B cell (primary cell): Measurements from ENCODE around the gene BET1L. TPM values are rescaled to one million over a fixed set of nuclear protein-coding genes. Genes with fewer than 3 reads are reported as not detected.

Source experiments
- ATAC-seq: fragments of 200-7000 bp; cut with Tn5 transposase; one replicate; pipeline ENCODE4 v1.10.0; 2021; ENCODE audit warnings: low read depth, mild to moderate bottlenecking, moderate number of reproducible peaks, moderate library complexity
- CTCF ChIA-PET: fragments of 350-600 bp; sonication (Branson Sonifier 250); formaldehyde crosslinking; loops from one replicate; lab custom pipeline; 2021; ENCODE audit warnings: antibody characterized with exemption, inconsistent platforms; lab: Charles Lee
- POLR2A ChIA-PET: fragments of 350-600 bp; sonication (Branson Sonifier 250); formaldehyde crosslinking; loops from one replicate; lab custom pipeline; 2021; ENCODE audit warnings: antibody characterized with exemption; lab: Charles Lee
- DNase-seq: peaks from one replicate; pipeline ENCODE4 v3.0.0; 2013
- H2AFZ ChIP-seq: 2 replicates; pipeline ENCODE4 v1.6.1; 2012; ENCODE audit warnings: mild to moderate bottlenecking, low read depth, low read length; ENCODE audit not compliant: insufficient read depth, poor library complexity, severe bottlenecking
- H3K27ac ChIP-seq, 2 donors: 1 replicate in 1 of 2; 2 replicates in 1 of 2; pipeline ENCODE4 v1.5.1; 2012 to 2013; ENCODE audit warnings: low read length in 2 of 2, mild to moderate bottlenecking in 2 of 2, moderate library complexity in 1 of 2
- H3K27me3 ChIP-seq, 4 experiments: fragments of 200-600 bp in 1 of 4; sonication (generic) in 1 of 4; replicated peaks in 1 of 4; 1 replicate in 2 of 4; 2 replicates in 2 of 4; pipeline versions ENCODE4 v1.6.1 to v1.7.0; 2013 to 2016; ENCODE audit warnings: low read length in 3 of 4, mild to moderate bottlenecking in 2 of 4, mixed read lengths in 1 of 4, moderate library complexity in 1 of 4; ENCODE audit not compliant: insufficient read depth in 4 of 4, control insufficient read depth in 3 of 4; ENCODE audit errors: control extremely low read depth in 1 of 4
- H3K36me3 ChIP-seq, 2 experiments: replicated peaks in 1 of 2; 1 replicate in 1 of 2; 2 replicates in 1 of 2; pipeline versions ENCODE4 v1.6.1 to v1.7.1; 2013; ENCODE audit warnings: low read length in 1 of 2; ENCODE audit not compliant: insufficient read depth in 2 of 2, control insufficient read depth in 1 of 2; ENCODE audit errors: control extremely low read depth in 1 of 2, extremely low read depth in 1 of 2
- H3K4me1 ChIP-seq, 2 donors: fragments of 200-600 bp in 1 of 2; sonication (generic) in 1 of 2; 1 replicate in 1 of 2; 2 replicates in 1 of 2; pipeline versions ENCODE4 v1.5.1 to v1.6.1; 2013 to 2017; ENCODE audit warnings: low read length in 2 of 2; ENCODE audit not compliant: control insufficient read depth in 2 of 2, insufficient read depth in 2 of 2
- H3K4me2 ChIP-seq: replicated peaks from 2 replicates; pipeline ENCODE3; 2012; ENCODE audit warnings: mild to moderate bottlenecking, low read depth, low read length; ENCODE audit not compliant: poor library complexity, severe bottlenecking
- H3K4me3 ChIP-seq, 5 experiments: fragments of 200-600 bp in 1 of 5; sonication (generic) in 1 of 5; 1 replicate in 3 of 5; 2 replicates in 2 of 5; pipeline versions ENCODE4 v1.5.1 to v1.7.0; 2011 to 2016; ENCODE audit warnings: low read length in 4 of 5, mild to moderate bottlenecking in 4 of 5, low read depth in 2 of 5, control low read depth in 1 of 5, moderate library complexity in 1 of 5; ENCODE audit not compliant: insufficient read depth in 1 of 5; ENCODE audit errors: control extremely low read depth in 1 of 5, extremely low read depth in 1 of 5
- H3K79me2 ChIP-seq: fragments of 200-600 bp; sonication (generic); one replicate; pipeline ENCODE4 v1.6.0; 2016; ENCODE audit warnings: low read length; ENCODE audit not compliant: control insufficient read depth, insufficient read depth
- H3K9ac ChIP-seq: fragments of 200-600 bp; sonication (generic); 2 replicates; pipeline ENCODE4 v1.6.1; 2017; ENCODE audit warnings: mild to moderate bottlenecking, low read length, moderate library complexity
- H3K9me3 ChIP-seq, 3 donors: one replicate each; pipeline versions ENCODE4 v1.6.1 to v1.7.1; 2013; ENCODE audit warnings: low read length in 2 of 3; ENCODE audit not compliant: control insufficient read depth in 2 of 3, insufficient read depth in 1 of 3; ENCODE audit errors: control extremely low read depth in 1 of 3
- H4K20me1 ChIP-seq: 2 replicates; pipeline ENCODE4 v1.6.0; 2012; ENCODE audit warnings: mild to moderate bottlenecking, low read length; ENCODE audit not compliant: insufficient read depth, control insufficient read depth, poor library complexity, severe bottlenecking
- H3K27ac Mint-ChIP-seq: one replicate; pipeline ENCODE4 v1.8.0; 2021; ENCODE audit warnings: mixed read lengths
- H3K27me3 Mint-ChIP-seq: one replicate; pipeline ENCODE4 v1.8.0; 2021; ENCODE audit warnings: mixed read lengths
- H3K4me1 Mint-ChIP-seq: one replicate; pipeline ENCODE4 v1.8.0; 2021; ENCODE audit warnings: mixed read lengths
- H3K4me3 Mint-ChIP-seq: one replicate; pipeline ENCODE4 v1.8.0; 2021; ENCODE audit warnings: mixed read lengths
- H3K9me3 Mint-ChIP-seq: one replicate; pipeline ENCODE4 v1.8.0; 2022; ENCODE audit warnings: mixed read lengths; ENCODE audit not compliant: insufficient read depth
- EZH2 ChIP-seq: IDR thresholded peaks from 2 replicates; pipeline ENCODE4 v1.6.1; 2012; ENCODE audit warnings: borderline replicate concordance, low read depth, mild to moderate bottlenecking, moderate library complexity, low read length; ENCODE audit not compliant: insufficient read depth, poor library complexity, severe bottlenecking
- WGBS: methylation state at CpG from one replicate; pipeline ENCODE4 v1.1.5; 2013; ENCODE audit warnings: missing lambda C conversion rate; ENCODE audit not compliant: insufficient coverage; 5-methylcytosine and 5-hydroxymethylcytosine counted together
- intact Hi-C: fragments of 100-400 bp; cut with micrococcal nuclease; formaldehyde crosslinking; loops from one replicate; pipeline ENCODE4 v1.10.0; 2022
- polyA plus RNA-seq: library from polyadenylated mRNA; depleted of rRNA; stranded (reverse); fragments of >200 nt; gene quantifications from 2 replicates; pipeline ENCODE4 v1.2.3, GENCODE V29; 2012
- total RNA-seq, 2 donors: library from RNA; stranded (reverse); fragments of 120-200 nt in 1 of 2; gene quantifications; 1 replicate in 1 of 2; 2 replicates in 1 of 2; pipeline versions ENCODE4 v1.2.3 to v1.2.4, GENCODE V29; 2013 to 2022
- TF ChIP-seq, protein P1 (sequence below): fragments of 200-600 bp; IDR thresholded peaks from one replicate; pipeline ENCODE4 v1.8.0; 2022; ENCODE audit warnings: antibody characterized with exemption, mild to moderate bottlenecking

Gene BET1L
- total and polyA plus RNA-seq, 2 donors (not counting 1 experiment from before 2014, with no cell fraction given), result 49.3 to 69.1 TPM

DNA sequence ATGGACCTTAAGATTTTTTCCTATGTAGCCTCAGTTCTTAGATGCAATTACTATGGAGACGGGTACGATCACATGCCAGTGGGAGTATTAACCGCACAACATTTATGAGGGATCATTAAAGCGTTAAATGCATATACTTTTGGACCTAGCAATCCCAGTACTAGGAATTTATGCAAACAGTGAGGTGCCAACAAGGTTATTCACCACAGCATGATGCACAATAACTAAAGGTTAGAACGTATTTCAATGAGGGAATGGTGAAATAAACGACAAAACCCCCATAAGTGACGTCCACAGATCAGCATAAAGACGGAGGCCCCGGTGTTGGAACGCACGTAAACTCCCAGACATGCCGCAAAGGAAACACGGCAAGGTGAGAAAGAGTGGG, 28.4 kb upstream of the BET1L start:
- H3K4me3 ChIP-seq, result peak overlapping the region; percentile 62 to 84 (median 79)
- Mint-ChIP-seq H3K27me3 (no peaks in the 10 kb centered on the region), H3K4me1 (peaks cover 35% of the 10 kb centered on the region), H3K4me3 (peak overlapping the region; percentile 99), H3K27ac (peak overlapping the region; percentile 89), H3K9me3 (no peaks in the 10 kb centered on the region)
- POLR2A ChIA-PET, result interaction anchor here (0.6 to 3.4 kb wide), 3 partner anchors 28 to 32 kb away, joined by 3 to 25 read pairs (median 12); partner anchors contain the start of genes BET1L and RIC8A
- H3K4me1 ChIP-seq, result peaks cover 18 to 22% of the 10 kb centered on the region in 2 donors
- TF ChIP-seq, protein P1, sequence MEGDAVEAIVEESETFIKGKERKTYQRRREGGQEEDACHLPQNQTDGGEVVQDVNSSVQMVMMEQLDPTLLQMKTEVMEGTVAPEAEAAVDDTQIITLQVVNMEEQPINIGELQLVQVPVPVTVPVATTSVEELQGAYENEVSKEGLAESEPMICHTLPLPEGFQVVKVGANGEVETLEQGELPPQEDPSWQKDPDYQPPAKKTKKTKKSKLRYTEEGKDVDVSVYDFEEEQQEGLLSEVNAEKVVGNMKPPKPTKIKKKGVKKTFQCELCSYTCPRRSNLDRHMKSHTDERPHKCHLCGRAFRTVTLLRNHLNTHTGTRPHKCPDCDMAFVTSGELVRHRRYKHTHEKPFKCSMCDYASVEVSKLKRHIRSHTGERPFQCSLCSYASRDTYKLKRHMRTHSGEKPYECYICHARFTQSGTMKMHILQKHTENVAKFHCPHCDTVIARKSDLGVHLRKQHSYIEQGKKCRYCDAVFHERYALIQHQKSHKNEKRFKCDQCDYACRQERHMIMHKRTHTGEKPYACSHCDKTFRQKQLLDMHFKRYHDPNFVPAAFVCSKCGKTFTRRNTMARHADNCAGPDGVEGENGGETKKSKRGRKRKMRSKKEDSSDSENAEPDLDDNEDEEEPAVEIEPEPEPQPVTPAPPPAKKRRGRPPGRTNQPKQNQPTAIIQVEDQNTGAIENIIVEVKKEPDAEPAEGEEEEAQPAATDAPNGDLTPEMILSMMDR, result no peak
- TF ChIP-seq EZH2, result no peak
- no peaks in the 10 kb centered on the region for H3K27me3 ChIP-seq
- peak overlapping the region; percentile 62 to 82 for H3K27ac ChIP-seq
- H4K20me1 ChIP-seq, result peaks cover 23% of the 10 kb centered on the region
- ATAC-seq (peak; percentile 3), DNase-seq (no peak)
- peak overlapping the region; percentile 92 for H2AFZ ChIP-seq
- H3K9me3 ChIP-seq, result no peaks in the 10 kb centered on the region
- peaks cover 4 to 18% of the 10 kb centered on the region in 2 experiments for H3K36me3 ChIP-seq
- H3K4me2 ChIP-seq, result peak overlapping the region; percentile 76
- intact Hi-C loops, result loop anchor here (5.0 kb wide), 1 partner anchor 52 kb away; the partner anchor contains the start of gene PGGHG
- CTCF ChIA-PET, result interaction anchor here (1.0 kb wide), 2 partner anchors 27 to 45 kb away, joined by 3 read pairs; no protein-coding TSS in a partner anchor
- H3K79me2 ChIP-seq, result peaks cover 44% of the 10 kb centered on the region
- 7% methylated on average over 9 of the region's 13 CpGs for WGBS
- H3K9ac ChIP-seq, result peak overlapping the region; percentile 80

DNA sequence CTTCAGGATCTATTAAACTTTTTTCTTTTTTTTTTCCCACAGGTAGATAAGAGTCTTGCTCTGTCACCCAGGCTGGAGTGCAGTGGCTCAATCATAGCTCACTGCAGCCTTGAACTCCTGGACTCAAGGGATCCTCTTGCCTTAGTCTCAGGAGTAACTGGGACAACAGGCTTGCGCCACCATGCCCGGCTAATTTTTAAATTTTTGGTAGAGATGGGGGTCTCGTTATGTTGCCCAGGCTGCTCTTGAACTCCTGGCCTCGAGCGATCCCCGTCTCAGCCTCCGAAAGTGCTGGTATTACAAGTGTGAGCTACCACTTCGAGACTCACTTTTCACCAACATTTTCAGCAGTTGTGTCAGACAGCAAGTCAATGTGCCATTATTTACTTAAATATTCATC, 28.0 kb upstream of the BET1L start:
- peaks cover 23% of the 10 kb centered on the region for H4K20me1 ChIP-seq
- H3K9me3 Mint-ChIP-seq, result no peaks in the 10 kb centered on the region
- ChIA-PET CTCF (interaction anchor here (1.0 kb wide), 2 partner anchors 27 to 45 kb away, joined by 3 read pairs; no protein-coding TSS in a partner anchor), POLR2A (interaction anchor here (0.6 to 3.4 kb wide), 3 partner anchors 28 to 33 kb away, joined by 3 to 25 read pairs (median 12); partner anchors contain the start of genes BET1L and RIC8A)
- no peaks in the 10 kb centered on the region for H3K27me3 ChIP-seq
- peaks cover 33% of the 10 kb centered on the region for H3K4me1 Mint-ChIP-seq
- no peak for TF ChIP-seq EZH2
- TF ChIP-seq, protein P1, result no peak
- H3K9me3 ChIP-seq, result no peaks in the 10 kb centered on the region
- peak overlapping the region in 1 of 2 donors; percentile 82 for H3K27ac ChIP-seq
- H3K27me3 Mint-ChIP-seq, result no peaks in the 10 kb centered on the region
- no peak overlapping the region for H2AFZ ChIP-seq
- intact Hi-C loops, result loop anchor here (5.0 kb wide), 1 partner anchor 52 kb away; the partner anchor contains the start of gene PGGHG
- ATAC-seq, result no peak
- H3K4me3 Mint-ChIP-seq, result peak overlapping the region; percentile 99
- peaks cover 18 to 22% of the 10 kb centered on the region in 2 donors for H3K4me1 ChIP-seq
- H3K9ac ChIP-seq, result peak overlapping the region; percentile 80
- WGBS, result 90% methylated on average over 7 of the region's 8 CpGs
- no peak for DNase-seq
- peak overlapping the region in 3 of 5 experiments; percentile 62 to 81 (median 75) for H3K4me3 ChIP-seq
- peaks cover 41% of the 10 kb centered on the region for H3K79me2 ChIP-seq
- peaks cover 4 to 14% of the 10 kb centered on the region in 2 experiments for H3K36me3 ChIP-seq
- peak overlapping the region; percentile 89 for H3K27ac Mint-ChIP-seq
- peak overlapping the region; percentile 76 for H3K4me2 ChIP-seq
